ENCODE data around the gene RPP25L.

RPP25L gene

GRCh38 chr9:34610434-34611206, 1.3 kb downstream of the RPP25L start:
- DNase-seq: no peak

GRCh38 chr9:34607331-34607730, 4.6 kb downstream of the RPP25L start:
- DNase-seq: no peak

- no peak for DNase-seq
These were observed 5.0 kb downstream of the RPP25L start for GRCh38 chr9:34606905-34607304.

- no peak for DNase-seq
These were observed 5.7 kb downstream of the RPP25L start for GRCh38 chr9:34606190-34606589.

GRCh38 chr9:34603610-34604231, 8.2 kb downstream of the RPP25L start:
- peak; percentile 91 for DNase-seq

GRCh38 chr9:34601937-34602573, 9.8 kb downstream of the RPP25L start:
- DNase-seq: no peak

- DNase-seq: no peak
These were observed 11.0 kb downstream of the RPP25L start for GRCh38 chr9:34600908-34601307.

GRCh38 chr9:34599546-34599945, 12.4 kb downstream of the RPP25L start:
- no peak for DNase-seq

GRCh38 chr9:34594177-34594576, 17.7 kb downstream of the RPP25L start:
- DNase-seq: no peak

GRCh38 chr9:34592895-34593601, 18.8 kb downstream of the RPP25L start:
- no peak for DNase-seq

GRCh38 chr9:34591917-34592866, 19.7 kb downstream of the RPP25L start:
- DNase-seq: no peak

- peak; percentile 93 for DNase-seq
These were observed 20.5 kb downstream of the RPP25L start for GRCh38 chr9:34591248-34591916.

- DNase-seq: no peak
These were observed 21.3 kb downstream of the RPP25L start for GRCh38 chr9:34590381-34591247.

- DNase-seq: peak; percentile 80
These were observed 22.1 kb downstream of the RPP25L start, which contains the start of gene CNTFR for GRCh38 chr9:34589636-34590380. TSS of gene CNTFR (minus strand) at chr9:34589724. CDS start at chr9:34568981, 20,743 bp downstream.

- no peak for DNase-seq
These were observed 22.9 kb downstream of the RPP25L start for GRCh38 chr9:34588671-34589635.

- DNase-seq: no peak
These were observed 24.6 kb downstream of the RPP25L start for GRCh38 chr9:34587271-34587670.

GRCh38 chr9:34585946-34586669, 25.8 kb downstream of the RPP25L start:
- no peak for DNase-seq

GRCh38 chr9:34584970-34585369, 26.9 kb downstream of the RPP25L start:
- DNase-seq: no peak

Data from right forelimb (tissue), 1 donor.